ENCODE measurements around the gene AMPD2.
A peak's percentile ranks its signal among the peaks of the same experiment; 100 is the strongest.

The AMPD2 gene

GRCh38 chr1:109650609-109651008 is 31.0 kb downstream of the AMPD2 start:
- TF ChIP-seq ISL1 (CRISPR knock-in tag; IDR thresholded peaks at IDR 0.05) (peak; percentile 76), CREB5 (CRISPR knock-in tag; IDR thresholded peaks at IDR 0.05; ENCODE audit: low read depth) (no peak)
- no peak for ATAC-seq

GRCh38 chr1:109652402-109652801 is 32.8 kb downstream of the AMPD2 start:
- TF ChIP-seq GLIS3 (CRISPR knock-in tag; IDR thresholded peaks at IDR 0.05) (no peak), ARNTL (CRISPR knock-in tag; IDR thresholded peaks at IDR 0.05; ENCODE audit: borderline replicate concordance, low read depth) (no peak), ZFP30 (CRISPR knock-in tag; IDR thresholded peaks at IDR 0.05) (no peak), OSR1 (CRISPR knock-in tag; IDR thresholded peaks at IDR 0.05) (no peak), PPARA (CRISPR knock-in tag; IDR thresholded peaks at IDR 0.05; ENCODE audit: borderline replicate concordance) (no peak), ZFP3 (CRISPR knock-in tag; IDR thresholded peaks at IDR 0.05) (no peak), BACH2 (CRISPR knock-in tag; IDR thresholded peaks at IDR 0.05; ENCODE audit: borderline replicate concordance) (no peak), ZNF565 (CRISPR knock-in tag; conservative IDR thresholded peaks at IDR 0.05; ENCODE audit: low read depth) (no peak), ZC3H10 (CRISPR knock-in tag; IDR thresholded peaks at IDR 0.05) (no peak), TSHZ2 (CRISPR knock-in tag; IDR thresholded peaks at IDR 0.05) (no peak), TCF4 (CRISPR knock-in tag; IDR thresholded peaks at IDR 0.05; ENCODE audit: borderline replicate concordance) (no peak), ZNF70 (CRISPR knock-in tag; IDR thresholded peaks at IDR 0.05) (no peak), CREB5 (CRISPR knock-in tag; IDR thresholded peaks at IDR 0.05; ENCODE audit: low read depth) (no peak), SNAI2 (CRISPR knock-in tag; IDR thresholded peaks at IDR 0.05) (no peak), CSDC2 (CRISPR knock-in tag; IDR thresholded peaks at IDR 0.05) (no peak), ISL1 (CRISPR knock-in tag; IDR thresholded peaks at IDR 0.05) (no peak), RARB (CRISPR knock-in tag; IDR thresholded peaks at IDR 0.05) (no peak), ESRRG (CRISPR knock-in tag; IDR thresholded peaks at IDR 0.05) (no peak), TOX (CRISPR knock-in tag; IDR thresholded peaks at IDR 0.05; ENCODE audit: borderline replicate concordance) (no peak)
- TF ChIP-seq, protein P1, sequence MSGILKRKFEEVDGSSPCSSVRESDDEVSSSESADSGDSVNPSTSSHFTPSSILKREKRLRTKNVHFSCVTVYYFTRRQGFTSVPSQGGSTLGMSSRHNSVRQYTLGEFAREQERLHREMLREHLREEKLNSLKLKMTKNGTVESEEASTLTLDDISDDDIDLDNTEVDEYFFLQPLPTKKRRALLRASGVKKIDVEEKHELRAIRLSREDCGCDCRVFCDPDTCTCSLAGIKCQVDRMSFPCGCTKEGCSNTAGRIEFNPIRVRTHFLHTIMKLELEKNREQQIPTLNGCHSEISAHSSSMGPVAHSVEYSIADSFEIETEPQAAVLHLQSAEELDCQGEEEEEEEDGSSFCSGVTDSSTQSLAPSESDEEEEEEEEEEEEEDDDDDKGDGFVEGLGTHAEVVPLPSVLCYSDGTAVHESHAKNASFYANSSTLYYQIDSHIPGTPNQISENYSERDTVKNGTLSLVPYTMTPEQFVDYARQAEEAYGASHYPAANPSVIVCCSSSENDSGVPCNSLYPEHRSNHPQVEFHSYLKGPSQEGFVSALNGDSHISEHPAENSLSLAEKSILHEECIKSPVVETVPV (CRISPR knock-in tag; IDR thresholded peaks at IDR 0.05) = no peak

DNA sequence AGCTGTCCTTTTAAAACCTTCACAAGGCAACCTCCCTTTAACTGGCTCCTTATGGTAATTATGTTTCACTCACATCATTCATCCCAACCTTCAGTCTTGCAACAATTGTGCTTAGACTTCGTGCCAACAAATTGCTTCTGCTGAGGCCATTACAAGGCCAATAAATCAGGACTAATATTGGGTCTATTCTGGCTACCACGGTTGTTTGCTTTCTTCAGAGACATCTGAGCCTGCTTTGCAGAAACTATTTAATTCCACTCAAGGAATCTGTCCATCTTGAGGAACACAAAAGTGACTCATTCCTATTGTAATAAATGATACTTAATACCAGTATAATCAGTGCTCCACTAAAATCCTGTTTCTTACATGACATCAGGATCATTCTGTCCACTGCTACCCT is 33.7 kb downstream of the AMPD2 start:
- peak; percentile 6; the same call in 1 of the 3 replicates for ATAC-seq
- TF ChIP-seq ZFP30 (CRISPR knock-in tag; IDR thresholded peaks at IDR 0.05) (no peak), ESRRG (CRISPR knock-in tag; IDR thresholded peaks at IDR 0.05) (no peak), ZC3H10 (CRISPR knock-in tag; IDR thresholded peaks at IDR 0.05) (peak; percentile 39; the same call in 1 of the 2 replicates)

More at GRCh38 chr1:109652402-109652801, 32.8 kb downstream of the AMPD2 start:
- no peak for ATAC-seq

GRCh38 chr1:109654519-109654918 is 34.9 kb downstream of the AMPD2 start:
- ATAC-seq = no peak
- TF ChIP-seq ISL1 (CRISPR knock-in tag; IDR thresholded peaks at IDR 0.05) = no peak
- TF ChIP-seq RARB (CRISPR knock-in tag; IDR thresholded peaks at IDR 0.05) = no peak
- no peak for TF ChIP-seq PPARA (CRISPR knock-in tag; IDR thresholded peaks at IDR 0.05; ENCODE audit: borderline replicate concordance)
- TF ChIP-seq CREB5 (CRISPR knock-in tag; IDR thresholded peaks at IDR 0.05; ENCODE audit: low read depth) = no peak
- TF ChIP-seq, protein P2, sequence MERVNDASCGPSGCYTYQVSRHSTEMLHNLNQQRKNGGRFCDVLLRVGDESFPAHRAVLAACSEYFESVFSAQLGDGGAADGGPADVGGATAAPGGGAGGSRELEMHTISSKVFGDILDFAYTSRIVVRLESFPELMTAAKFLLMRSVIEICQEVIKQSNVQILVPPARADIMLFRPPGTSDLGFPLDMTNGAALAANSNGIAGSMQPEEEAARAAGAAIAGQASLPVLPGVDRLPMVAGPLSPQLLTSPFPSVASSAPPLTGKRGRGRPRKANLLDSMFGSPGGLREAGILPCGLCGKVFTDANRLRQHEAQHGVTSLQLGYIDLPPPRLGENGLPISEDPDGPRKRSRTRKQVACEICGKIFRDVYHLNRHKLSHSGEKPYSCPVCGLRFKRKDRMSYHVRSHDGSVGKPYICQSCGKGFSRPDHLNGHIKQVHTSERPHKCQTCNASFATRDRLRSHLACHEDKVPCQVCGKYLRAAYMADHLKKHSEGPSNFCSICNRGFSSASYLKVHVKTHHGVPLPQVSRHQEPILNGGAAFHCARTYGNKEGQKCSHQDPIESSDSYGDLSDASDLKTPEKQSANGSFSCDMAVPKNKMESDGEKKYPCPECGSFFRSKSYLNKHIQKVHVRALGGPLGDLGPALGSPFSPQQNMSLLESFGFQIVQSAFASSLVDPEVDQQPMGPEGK (CRISPR knock-in tag; IDR thresholded peaks at IDR 0.05; ENCODE audit: borderline replicate concordance) = no peak
- TF ChIP-seq, protein P3, sequence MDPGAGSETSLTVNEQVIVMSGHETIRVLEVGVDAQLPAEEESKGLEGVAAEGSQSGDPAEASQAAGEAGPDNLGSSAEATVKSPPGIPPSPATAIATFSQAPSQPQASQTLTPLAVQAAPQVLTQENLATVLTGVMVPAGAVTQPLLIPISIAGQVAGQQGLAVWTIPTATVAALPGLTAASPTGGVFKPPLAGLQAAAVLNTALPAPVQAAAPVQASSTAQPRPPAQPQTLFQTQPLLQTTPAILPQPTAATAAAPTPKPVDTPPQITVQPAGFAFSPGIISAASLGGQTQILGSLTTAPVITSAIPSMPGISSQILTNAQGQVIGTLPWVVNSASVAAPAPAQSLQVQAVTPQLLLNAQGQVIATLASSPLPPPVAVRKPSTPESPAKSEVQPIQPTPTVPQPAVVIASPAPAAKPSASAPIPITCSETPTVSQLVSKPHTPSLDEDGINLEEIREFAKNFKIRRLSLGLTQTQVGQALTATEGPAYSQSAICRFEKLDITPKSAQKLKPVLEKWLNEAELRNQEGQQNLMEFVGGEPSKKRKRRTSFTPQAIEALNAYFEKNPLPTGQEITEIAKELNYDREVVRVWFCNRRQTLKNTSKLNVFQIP (CRISPR knock-in tag; IDR thresholded peaks at IDR 0.05; ENCODE audit: borderline replicate concordance, low read depth) = no peak
- TF ChIP-seq TOX (CRISPR knock-in tag; IDR thresholded peaks at IDR 0.05; ENCODE audit: borderline replicate concordance) = no peak
- TF ChIP-seq ZNF565 (CRISPR knock-in tag; conservative IDR thresholded peaks at IDR 0.05; ENCODE audit: low read depth) = no peak
- TF ChIP-seq ZFP3 (CRISPR knock-in tag; IDR thresholded peaks at IDR 0.05) = no peak
- no peak for TF ChIP-seq ZNF70 (CRISPR knock-in tag; IDR thresholded peaks at IDR 0.05)
- TF ChIP-seq OSR1 (CRISPR knock-in tag; IDR thresholded peaks at IDR 0.05) = no peak
- no peak for TF ChIP-seq CSDC2 (CRISPR knock-in tag; IDR thresholded peaks at IDR 0.05)
- TF ChIP-seq, protein P1 (CRISPR knock-in tag; IDR thresholded peaks at IDR 0.05) = no peak
- TF ChIP-seq ESRRG (CRISPR knock-in tag; IDR thresholded peaks at IDR 0.05) = no peak

All from SK-N-SH treated with all-trans-retinoic acid at 6 μM for 48 hours (cell line).